ENCODE results near the gene RBM19.

The RBM19 gene

GRCh38 chr12:113987261-113988063 is 21.3 kb upstream of the RBM19 start:
- H3K79me2 ChIP-seq (ENCODE audit: low read length), result no peaks in the 10 kb centered on the region
- no peaks in the 10 kb centered on the region for H3K4me1 ChIP-seq (ENCODE audit: low read length)
- no peak for DNase-seq
- H4K20me1 ChIP-seq (ENCODE audit: insufficient read depth, low read length), result no peaks in the 10 kb centered on the region
- no peaks in the 10 kb centered on the region for H3K27me3 ChIP-seq (replicated peaks; ENCODE audit: insufficient read depth, low read length)
- H3K27ac ChIP-seq (ENCODE audit: low read length), result no peak overlapping the region
- H3K4me3 ChIP-seq (ENCODE audit: low read length), result no peak overlapping the region
- H2AFZ ChIP-seq (ENCODE audit: low read length), result no peak overlapping the region
- no peaks in the 10 kb centered on the region for H3K9me2 ChIP-seq (replicated peaks; ENCODE audit: insufficient read depth, low read length)
- TF ChIP-seq CTCF (IDR thresholded peaks at IDR 0.05; ENCODE audit: low read length) (no peak), EZH2 (optimal IDR thresholded peaks at IDR 0.05; ENCODE audit: low read depth, low read length) (no peak), EZH2phosphoT487 (IDR thresholded peaks at IDR 0.05; ENCODE audit: low read length) (no peak)
- H3K4me2 ChIP-seq (ENCODE audit: low read depth, low read length), result no peak overlapping the region
- no peaks in the 10 kb centered on the region for H3K9me3 ChIP-seq (replicated peaks; ENCODE audit: insufficient read depth, low read length)
- no peaks in the 10 kb centered on the region for H3K36me3 ChIP-seq (replicated peaks; ENCODE audit: insufficient read depth, low read length)
- H3K9ac ChIP-seq (ENCODE audit: low read length), result no peak overlapping the region
- H3F3A ChIP-seq (ENCODE audit: insufficient read depth, low read length), result no peaks in the 10 kb centered on the region

- Histone ChIP-seq H3K36me3 (replicated peaks; ENCODE audit: insufficient read depth, low read length) (no peaks in the 10 kb centered on the region), H3F3A (ENCODE audit: insufficient read depth, low read length) (no peaks in the 10 kb centered on the region), H3K27me3 (replicated peaks; ENCODE audit: insufficient read depth, low read length) (no peaks in the 10 kb centered on the region), H3K79me2 (ENCODE audit: low read length) (no peaks in the 10 kb centered on the region), H3K9me2 (replicated peaks; ENCODE audit: insufficient read depth, low read length) (no peaks in the 10 kb centered on the region), H3K9me3 (replicated peaks; ENCODE audit: insufficient read depth, low read length) (no peaks in the 10 kb centered on the region), H3K9ac (ENCODE audit: low read length) (no peak overlapping the region), H3K4me2 (ENCODE audit: low read depth, low read length) (no peak overlapping the region), H3K4me1 (ENCODE audit: low read length) (no peaks in the 10 kb centered on the region), H3K27ac (ENCODE audit: low read length) (no peak overlapping the region), H4K20me1 (ENCODE audit: insufficient read depth, low read length) (no peaks in the 10 kb centered on the region), H3K4me3 (ENCODE audit: low read length) (no peak overlapping the region), H2AFZ (ENCODE audit: low read length) (no peak overlapping the region)
- no peak for DNase-seq
- TF ChIP-seq EZH2 (optimal IDR thresholded peaks at IDR 0.05; ENCODE audit: low read depth, low read length), result no peak
- no peak for TF ChIP-seq EZH2phosphoT487 (IDR thresholded peaks at IDR 0.05; ENCODE audit: low read length)
- no peak for TF ChIP-seq CTCF (IDR thresholded peaks at IDR 0.05; ENCODE audit: low read length)
These were observed 18.3 kb upstream of the RBM19 start for GRCh38 chr12:113984464-113984863.

GRCh38 chr12:113983777-113984448 is 17.8 kb upstream of the RBM19 start:
- Histone ChIP-seq H3K9ac (ENCODE audit: low read length) (no peak overlapping the region), H2AFZ (ENCODE audit: low read length) (no peak overlapping the region), H3K36me3 (replicated peaks; ENCODE audit: insufficient read depth, low read length) (no peaks in the 10 kb centered on the region), H3K27ac (ENCODE audit: low read length) (no peak overlapping the region), H3K4me3 (ENCODE audit: low read length) (no peak overlapping the region), H3F3A (ENCODE audit: insufficient read depth, low read length) (no peaks in the 10 kb centered on the region), H3K9me3 (replicated peaks; ENCODE audit: insufficient read depth, low read length) (no peaks in the 10 kb centered on the region), H3K27me3 (replicated peaks; ENCODE audit: insufficient read depth, low read length) (no peaks in the 10 kb centered on the region), H3K4me2 (ENCODE audit: low read depth, low read length) (no peak overlapping the region), H3K79me2 (ENCODE audit: low read length) (no peaks in the 10 kb centered on the region), H3K9me2 (replicated peaks; ENCODE audit: insufficient read depth, low read length) (no peaks in the 10 kb centered on the region), H4K20me1 (ENCODE audit: insufficient read depth, low read length) (no peaks in the 10 kb centered on the region), H3K4me1 (ENCODE audit: low read length) (no peaks in the 10 kb centered on the region)
- TF ChIP-seq CTCF (IDR thresholded peaks at IDR 0.05; ENCODE audit: low read length), result no peak
- no peak for TF ChIP-seq EZH2 (optimal IDR thresholded peaks at IDR 0.05; ENCODE audit: low read depth, low read length)
- TF ChIP-seq EZH2phosphoT487 (IDR thresholded peaks at IDR 0.05; ENCODE audit: low read length), result no peak
- no peak for DNase-seq
